HepG2 (cell line): ENCODE measurements around the gene EIF5A. TPM values are rescaled to one million over a fixed set of nuclear protein-coding genes. Genes with fewer than 3 reads are reported as not detected.

Experiments
- ATAC-seq: fragments of 200-7000 bp; cut with Tn5 transposase; 3 replicates; pipeline ENCODE4 v1.9.1; 2020; ENCODE audit warnings: mild to moderate bottlenecking, moderate library complexity
- BruUV-seq: library from RNA; stranded (reverse); fragments of 400-500 nt; replicated peaks from 2 replicates; lab custom pipeline; 2021; lab: Mats Ljungman, UMichigan
- CTCF ChIA-PET: fragments of 300-600 bp; formaldehyde crosslinking; extraction: SDS; loops from one replicate; lab custom pipeline; 2021; ENCODE audit warnings: low total read pairs, inconsistent platforms, low intra/inter-chr PET ratio; lab: Yijun Ruan, JAX
- POLR2A ChIA-PET: fragments of 350-600 bp; sonication (Branson Sonifier 250); formaldehyde crosslinking; loops from one replicate; lab custom pipeline; 2020; ENCODE audit warnings: antibody characterized with exemption, inconsistent platforms; lab: Yijun Ruan, JAX
- DNase-seq: peaks from one replicate; pipeline ENCODE4 v3.0.0-alpha.2; 2015; ENCODE audit warnings: low spot score
- FAIRE-seq: peaks from 3 replicates; lab custom pipeline; 2011; peaks lifted over from hg19 to GRCh38; lab: Jason Lieb, UNC
- H2AFZ ChIP-seq: one replicate; pipeline ENCODE4 v1.6.1; 2011; ENCODE audit warnings: low read length, inconsistent platforms
- H3K27ac ChIP-seq: fragments of 300-600 bp; 3 replicates; pipeline ENCODE4 v1.8.0; 2011; ENCODE audit warnings: mixed run types, mild to moderate bottlenecking, mixed read lengths, low read length, inconsistent platforms; ENCODE audit not compliant: insufficient read depth; ENCODE audit errors: extremely low read length
- H3K27me3 ChIP-seq, 2 experiments: fragments of 200-600 bp in 1 of 2; 2 replicates in 1 of 2; 3 replicates in 1 of 2; pipeline versions ENCODE4 v1.6.0 to v1.8.0; 2011; ENCODE audit warnings: low read length in 2 of 2, mild to moderate bottlenecking in 2 of 2, moderate library complexity in 2 of 2, inconsistent platforms in 1 of 2; ENCODE audit not compliant: insufficient read depth in 2 of 2, control insufficient read depth in 1 of 2
- H3K36me3 ChIP-seq, 2 experiments: fragments of 200-600 bp in 1 of 2; replicated peaks in 1 of 2; 2 replicates in 1 of 2; 3 replicates in 1 of 2; pipeline versions ENCODE4 v1.5.1 to v1.8.0; 2011; ENCODE audit warnings: low read length in 2 of 2, inconsistent platforms in 1 of 2; ENCODE audit not compliant: insufficient read depth in 2 of 2, control insufficient read depth in 1 of 2
- H3K4me1 ChIP-seq: 2 replicates; pipeline ENCODE4 v1.5.1; 2012; ENCODE audit warnings: low read length, inconsistent platforms; ENCODE audit not compliant: insufficient read depth
- H3K4me2 ChIP-seq: 2 replicates; pipeline ENCODE4 v1.6.0; 2011; ENCODE audit warnings: low read depth, low read length, inconsistent platforms
- H3K4me3 ChIP-seq, 3 experiments: fragments of 200-600 bp in 1 of 3; sonication (generic), shearing (Covaris generic) in 1 of 3; replicated peaks in 1 of 3; 2 replicates each; pipeline ENCODE4 v1.5.1; 2011 to 2016; ENCODE audit warnings: low read length in 3 of 3, inconsistent platforms in 2 of 3, low read depth in 2 of 3, mild to moderate bottlenecking in 2 of 3, control low read depth in 1 of 3, mixed read lengths in 1 of 3; ENCODE audit not compliant: insufficient read depth in 1 of 3
- H3K79me2 ChIP-seq: one replicate; pipeline ENCODE4 v1.6.1; 2011; ENCODE audit warnings: low read length, inconsistent platforms; ENCODE audit not compliant: insufficient read depth
- H3K9ac ChIP-seq: 2 replicates; pipeline ENCODE4 v1.6.0; 2011; ENCODE audit warnings: mild to moderate bottlenecking, low read depth, low read length, inconsistent platforms; ENCODE audit not compliant: insufficient read depth
- H3K9me3 ChIP-seq: 2 replicates; pipeline ENCODE4 v1.5.1; 2012; ENCODE audit warnings: mild to moderate bottlenecking, low read length
- H4K20me1 ChIP-seq: 2 replicates; pipeline ENCODE4 v1.6.0; 2011; ENCODE audit warnings: inconsistent platforms, mild to moderate bottlenecking, low read length, moderate library complexity; ENCODE audit not compliant: insufficient read depth
- AGO2 ChIP-seq: fragments of 200-400 bp; formaldehyde crosslinking; optimal IDR thresholded peaks from 2 replicates; pipeline ENCODE3; 2017; ENCODE audit warnings: mild to moderate bottlenecking, low read depth, low read length, moderate library complexity
- CENPT ChIP-seq: sonication (generic); formaldehyde crosslinking; IDR thresholded peaks from 2 replicates; pipeline ENCODE4 v1.8.0; 2022; ENCODE audit warnings: low read depth, mild to moderate bottlenecking, moderate library complexity, missing genetic modification reagents
- MED8 ChIP-seq: sonication (generic); formaldehyde crosslinking; IDR thresholded peaks from 2 replicates; pipeline ENCODE4 v1.8.1; 2023; ENCODE audit warnings: mild to moderate bottlenecking, missing genetic modification reagents; ENCODE audit not compliant: insufficient replicate concordance
- TBX3 ChIP-seq: fragments of 450-650 bp; IDR thresholded peaks from 2 replicates; pipeline ENCODE4 v1.6.1; 2017; ENCODE audit warnings: antibody characterized with exemption, mild to moderate bottlenecking, inconsistent platforms, borderline replicate concordance
- ZBTB38 ChIP-seq: sonication (generic); formaldehyde crosslinking; IDR thresholded peaks from 2 replicates; pipeline ENCODE4 v1.5.1; 2020; ENCODE audit warnings: mild to moderate bottlenecking, missing genetic modification reagents
- WGBS: methylation state at CpG from one replicate; pipeline ENCODE4 v1.1.6; 2017; ENCODE audit warnings: low lambda C conversion rate; 5-methylcytosine and 5-hydroxymethylcytosine counted together
- in situ Hi-C: cut with HindIII; loops from 2 replicates; pipeline ENCODE4 v1.10.0; 2017; ENCODE audit warnings: low pct_unique_long_range_greater_than_20kb; ENCODE audit not compliant: extremely low pct_ligation_motif_present
- intact Hi-C: fragments of 100-400 bp; cut with micrococcal nuclease; formaldehyde crosslinking; loops from one replicate; pipeline ENCODE4 v1.10.0; 2022; ENCODE audit not compliant: unreplicated experiment
- polyA plus RNA-seq, 8 experiments: library from polyadenylated mRNA; depleted of rRNA in 3 of 8; stranded (reverse) in 7 of 8; unstranded in 1 of 8; fragments of >200 nt; fragmentation: Illumina TruSeq in 4 of 8; extraction: Trizol in 4 of 8; gene quantifications; 2 replicates each; pipeline versions ENCODE4 v1.2.1 to v1.2.3, GENCODE V29; 2011 to 2016; ENCODE audit warnings: low read depth in 4 of 8, missing spikeins in 1 of 8, mixed read lengths in 1 of 8; ENCODE audit not compliant: insufficient read depth in 1 of 8
- total RNA-seq, 5 experiments: library from RNA; depleted of rRNA; stranded (reverse); fragments of >200 nt; fragmentation: Illumina TruSeq; extraction: Trizol; gene quantifications; 2 replicates each; pipeline ENCODE4 v1.2.3, GENCODE V29; 2016; ENCODE audit warnings: low read depth in 1 of 5
- TF ChIP-seq, protein P1 (sequence below): IDR thresholded peaks from 2 replicates; pipeline ENCODE4 v1.6.1; 2016; ENCODE audit warnings: mild to moderate bottlenecking
- TF ChIP-seq, protein P2 (sequence below): sonication (generic); formaldehyde crosslinking; IDR thresholded peaks from 2 replicates; pipeline ENCODE4 v1.5.1; 2020; ENCODE audit warnings: mild to moderate bottlenecking, missing genetic modification reagents, moderate library complexity
- TF ChIP-seq, protein P3 (sequence below): sonication (generic); formaldehyde crosslinking; IDR thresholded peaks from 2 replicates; pipeline ENCODE4 v1.5.0; 2020; ENCODE audit warnings: mild to moderate bottlenecking, low read depth, missing genetic modification reagents, borderline replicate concordance

Gene EIF5A
- total and polyA plus RNA-seq, 2 of the 13 experiments (the other 11 are each of a cell fraction or from before 2014, with no cell fraction given): 319 to 337 TPM

DNA sequence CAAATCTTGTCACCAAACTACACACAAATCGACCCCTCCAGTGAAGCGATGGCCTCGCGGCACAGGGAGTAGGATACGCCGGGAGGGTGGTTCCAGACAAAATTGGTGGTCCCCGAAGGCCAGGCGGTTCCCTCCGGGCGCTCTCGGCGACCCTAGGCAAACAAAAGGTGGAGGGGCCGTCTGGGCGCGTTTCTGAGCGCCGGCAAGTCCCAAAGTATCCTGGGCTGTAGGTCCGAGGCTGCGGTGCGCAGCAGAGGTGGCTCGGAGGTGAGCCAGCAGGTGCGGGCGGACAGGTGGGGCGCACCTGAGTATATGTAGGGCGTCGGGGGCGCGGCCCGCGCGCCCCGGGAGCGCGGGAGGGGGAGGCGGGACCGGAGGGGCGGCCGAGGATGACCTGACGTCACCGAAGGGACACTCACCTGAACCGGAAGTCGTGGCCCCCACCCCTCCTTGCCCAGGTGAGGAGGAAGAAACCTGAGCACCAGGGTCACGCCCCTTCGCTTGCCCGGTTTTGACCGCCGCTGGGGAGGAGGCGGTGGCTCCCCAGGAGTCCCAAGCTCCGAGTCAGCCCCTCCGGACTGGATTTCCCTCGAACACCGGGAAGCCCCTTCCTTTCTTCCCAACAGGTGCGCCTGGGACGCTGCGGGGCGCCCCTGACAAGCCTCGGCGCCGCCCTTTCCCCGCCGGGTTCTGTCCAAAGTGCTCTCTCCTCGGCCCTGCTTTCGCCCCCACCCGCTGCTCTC, 45.1 kb upstream of the EIF5A start, which contains the start of gene CLDN7:
CLDN7 (minus strand) TSS at position 287 of the 743 bp plus-strand sequence. CDS start 435 bp downstream, outside the sequence.
- Histone ChIP-seq H3K9ac (no peak within 1 kb of the TSS), H3K27ac (no peak within 1 kb of the TSS), H3K79me2 (no peaks in the 10 kb centered on the region), H3K9me3 (no peaks in the 10 kb centered on the region), H3K36me3 (no peaks in the 10 kb centered on the region), H3K27me3 (no peaks in the 10 kb centered on the region), H3K4me3 (no peak within 1 kb of the TSS), H3K4me1 (peaks cover 72% of the 10 kb centered on the region), H3K4me2 (no peak within 1 kb of the TSS), H2AFZ (no peak within 1 kb of the TSS), H4K20me1 (no peaks in the 10 kb centered on the region)
- FAIRE-seq: no peak
- CTCF ChIA-PET: no interaction called here
- in situ Hi-C loops: no loop called here
- no TSS peak for BruUV-seq
- DNase-seq: no peak
- TF ChIP-seq, protein P1, sequence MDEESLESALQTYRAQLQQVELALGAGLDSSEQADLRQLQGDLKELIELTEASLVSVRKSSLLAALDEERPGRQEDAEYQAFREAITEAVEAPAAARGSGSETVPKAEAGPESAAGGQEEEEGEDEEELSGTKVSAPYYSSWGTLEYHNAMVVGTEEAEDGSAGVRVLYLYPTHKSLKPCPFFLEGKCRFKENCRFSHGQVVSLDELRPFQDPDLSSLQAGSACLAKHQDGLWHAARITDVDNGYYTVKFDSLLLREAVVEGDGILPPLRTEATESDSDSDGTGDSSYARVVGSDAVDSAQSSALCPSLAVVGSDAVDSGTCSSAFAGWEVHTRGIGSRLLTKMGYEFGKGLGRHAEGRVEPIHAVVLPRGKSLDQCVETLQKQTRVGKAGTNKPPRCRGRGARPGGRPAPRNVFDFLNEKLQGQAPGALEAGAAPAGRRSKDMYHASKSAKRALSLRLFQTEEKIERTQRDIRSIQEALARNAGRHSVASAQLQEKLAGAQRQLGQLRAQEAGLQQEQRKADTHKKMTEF (CRISPR knock-in tag): no peak
- peak; percentile 2 for TF ChIP-seq AGO2
- intact Hi-C loops: no loop called here
- 96% methylated on average over 62 of the region's 64 CpGs for WGBS
- POLR2A ChIA-PET: no interaction called here
- ATAC-seq: no peak

DNA sequence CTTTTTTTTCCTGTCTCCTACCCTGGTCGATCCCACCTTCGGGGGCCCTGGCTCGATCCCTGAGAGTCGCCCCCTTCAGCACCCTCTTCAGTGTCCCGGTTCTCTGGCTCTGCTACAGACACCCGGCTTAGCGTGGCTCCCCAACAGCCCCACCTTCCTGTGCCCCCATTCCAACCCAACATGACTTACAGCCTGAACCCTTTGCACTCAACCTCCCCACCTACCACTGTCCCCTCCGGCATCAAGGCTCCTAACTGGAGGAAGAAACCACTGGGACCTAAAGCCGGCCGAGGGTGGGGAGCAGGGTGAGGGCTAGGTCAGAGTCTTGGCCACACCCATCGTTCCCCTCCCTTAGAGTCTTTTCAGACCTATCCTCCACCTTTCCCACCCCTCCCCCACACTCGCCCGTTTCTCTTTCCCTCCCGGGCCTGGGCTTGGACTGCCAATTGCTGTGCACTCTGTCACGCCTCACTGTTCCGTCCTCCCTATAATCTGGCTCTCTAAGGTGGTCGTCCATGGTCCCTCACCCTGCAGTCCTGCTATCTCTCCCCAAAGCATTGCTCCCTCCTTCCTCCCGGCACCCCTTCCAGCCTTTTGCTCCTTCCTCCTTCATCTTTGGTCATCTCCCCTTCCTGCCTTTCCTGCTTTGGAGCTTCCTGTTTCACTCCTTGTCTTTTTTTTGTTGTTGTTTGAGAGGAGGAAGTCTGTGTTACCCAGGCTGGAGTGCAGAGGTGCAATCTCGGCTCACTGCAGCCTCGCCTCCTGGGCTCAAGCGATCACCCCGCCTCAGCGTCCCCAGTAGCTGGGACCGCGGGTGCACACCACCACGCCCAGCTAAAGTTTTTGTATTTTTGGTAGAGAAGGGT, 44.3 kb upstream of the EIF5A start:
- 87% methylated on average over 26 of the region's 26 CpGs for WGBS
- no TSS peak for BruUV-seq
- Histone ChIP-seq H3K36me3 (no peaks in the 10 kb centered on the region), H2AFZ (no peak overlapping the region), H3K27ac (no peak overlapping the region), H3K4me1 (peaks cover 63% of the 10 kb centered on the region), H3K4me2 (no peak overlapping the region), H3K4me3 (no peak overlapping the region), H3K9ac (no peak overlapping the region), H3K79me2 (no peaks in the 10 kb centered on the region), H4K20me1 (no peaks in the 10 kb centered on the region), H3K9me3 (no peaks in the 10 kb centered on the region), H3K27me3 (no peaks in the 10 kb centered on the region)
- in situ Hi-C loops: no loop called here
- ChIA-PET POLR2A (interaction anchor here (0.8 to 3.2 kb wide), 4 partner anchors 9 to 29 kb away, joined by 3 to 18 read pairs (median 10); partner anchors contain the start of genes CTDNEP1, DVL2, ELP5 and SLC2A4), CTCF (no interaction called here)
- DNase-seq: no peak
- FAIRE-seq: no peak
- no peak for ATAC-seq
- intact Hi-C loops: no loop called here
- TF ChIP-seq, protein P2, sequence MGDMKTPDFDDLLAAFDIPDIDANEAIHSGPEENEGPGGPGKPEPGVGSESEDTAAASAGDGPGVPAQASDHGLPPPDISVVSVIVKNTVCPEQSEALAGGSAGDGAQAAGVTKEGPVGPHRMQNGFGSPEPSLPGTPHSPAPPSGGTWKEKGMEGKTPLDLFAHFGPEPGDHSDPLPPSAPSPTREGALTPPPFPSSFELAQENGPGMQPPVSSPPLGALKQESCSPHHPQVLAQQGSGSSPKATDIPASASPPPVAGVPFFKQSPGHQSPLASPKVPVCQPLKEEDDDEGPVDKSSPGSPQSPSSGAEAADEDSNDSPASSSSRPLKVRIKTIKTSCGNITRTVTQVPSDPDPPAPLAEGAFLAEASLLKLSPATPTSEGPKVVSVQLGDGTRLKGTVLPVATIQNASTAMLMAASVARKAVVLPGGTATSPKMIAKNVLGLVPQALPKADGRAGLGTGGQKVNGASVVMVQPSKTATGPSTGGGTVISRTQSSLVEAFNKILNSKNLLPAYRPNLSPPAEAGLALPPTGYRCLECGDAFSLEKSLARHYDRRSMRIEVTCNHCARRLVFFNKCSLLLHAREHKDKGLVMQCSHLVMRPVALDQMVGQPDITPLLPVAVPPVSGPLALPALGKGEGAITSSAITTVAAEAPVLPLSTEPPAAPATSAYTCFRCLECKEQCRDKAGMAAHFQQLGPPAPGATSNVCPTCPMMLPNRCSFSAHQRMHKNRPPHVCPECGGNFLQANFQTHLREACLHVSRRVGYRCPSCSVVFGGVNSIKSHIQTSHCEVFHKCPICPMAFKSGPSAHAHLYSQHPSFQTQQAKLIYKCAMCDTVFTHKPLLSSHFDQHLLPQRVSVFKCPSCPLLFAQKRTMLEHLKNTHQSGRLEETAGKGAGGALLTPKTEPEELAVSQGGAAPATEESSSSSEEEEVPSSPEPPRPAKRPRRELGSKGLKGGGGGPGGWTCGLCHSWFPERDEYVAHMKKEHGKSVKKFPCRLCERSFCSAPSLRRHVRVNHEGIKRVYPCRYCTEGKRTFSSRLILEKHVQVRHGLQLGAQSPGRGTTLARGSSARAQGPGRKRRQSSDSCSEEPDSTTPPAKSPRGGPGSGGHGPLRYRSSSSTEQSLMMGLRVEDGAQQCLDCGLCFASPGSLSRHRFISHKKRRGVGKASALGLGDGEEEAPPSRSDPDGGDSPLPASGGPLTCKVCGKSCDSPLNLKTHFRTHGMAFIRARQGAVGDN: 0 out of 2 replicates have a peak, but pooled peaks have one; percentile 4
- peak; percentile 30; the same call in 1 of the 2 replicates for TF ChIP-seq ZBTB38 (CRISPR knock-in tag)
- TF ChIP-seq, protein P3, sequence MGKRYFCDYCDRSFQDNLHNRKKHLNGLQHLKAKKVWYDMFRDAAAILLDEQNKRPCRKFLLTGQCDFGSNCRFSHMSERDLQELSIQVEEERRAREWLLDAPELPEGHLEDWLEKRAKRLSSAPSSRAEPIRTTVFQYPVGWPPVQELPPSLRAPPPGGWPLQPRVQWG (CRISPR knock-in tag): no peak
- no peak for TF ChIP-seq MED8
- TF ChIP-seq CENPT: no peak
- TF ChIP-seq TBX3: no peak
